SK-N-SH (cell line): ENCODE data around the gene GTF2A1L. TPM values are rescaled to one million over a fixed set of nuclear protein-coding genes. Genes with fewer than 3 reads are reported as not detected.
"Not testable (repeated sequence)": the region's sequence is repeated elsewhere in the genome, so short reads cannot be mapped to it uniquely, and the experiment has no call there.

Experiments
- CTCF ChIA-PET: fragments of 300-600, 350-600 bp; formaldehyde crosslinking; extraction: SDS; loops from one replicate; lab custom pipeline; 2021; lab: Yijun Ruan, JAX
- POLR2A ChIA-PET: fragments of 350-600 bp; sonication (Branson Sonifier 250); formaldehyde crosslinking; extraction: SDS; loops from one replicate; lab custom pipeline; 2020; ENCODE audit warnings: antibody characterized with exemption, inconsistent platforms; lab: Yijun Ruan, JAX
- DNase-seq: peaks from one replicate; pipeline ENCODE4 v3.0.0; 2012
- H2AFZ ChIP-seq: fragments of 200-600 bp; sonication (generic); 2 replicates; pipeline ENCODE4 v1.8.1; 2016; ENCODE audit warnings: antibody characterized with exemption, mild to moderate bottlenecking, low read depth
- H3F3A ChIP-seq: fragments of 200-600 bp; sonication (generic); replicated peaks from 2 replicates; pipeline ENCODE3; 2016; ENCODE audit warnings: antibody characterized with exemption, mild to moderate bottlenecking; ENCODE audit not compliant: insufficient read depth
- H3K27ac ChIP-seq, 2 experiments: fragments of 200-500 bp in 1 of 2; fragments of 200-600 bp in 1 of 2; sonication (Bioruptor generic) in 1 of 2; sonication (generic), shearing (Covaris generic) in 1 of 2; 2 replicates each; pipeline versions ENCODE4 v1.5.1 to v1.6.1; 2014 to 2016; ENCODE audit warnings: low read depth in 2 of 2, inconsistent platforms in 1 of 2, low read length in 1 of 2, mild to moderate bottlenecking in 1 of 2, mixed read lengths in 1 of 2
- H3K27me3 ChIP-seq: fragments of 200-600 bp; sonication (generic), shearing (Covaris generic); 2 replicates; pipeline ENCODE4 v1.6.1; 2016; ENCODE audit warnings: mixed run types; ENCODE audit not compliant: insufficient read depth
- H3K36me3 ChIP-seq, 2 experiments: fragments of 200-500 bp in 1 of 2; fragments of 200-600 bp in 1 of 2; sonication (Bioruptor generic) in 1 of 2; sonication (generic) in 1 of 2; replicated peaks in 1 of 2; 2 replicates each; pipeline versions ENCODE3 to v1.5.1; 2014 to 2016; ENCODE audit warnings: low read length in 1 of 2, mild to moderate bottlenecking in 1 of 2; ENCODE audit not compliant: insufficient read depth in 2 of 2, control insufficient read depth in 1 of 2
- H3K4me1 ChIP-seq, 2 experiments: fragments of 200-500 bp in 1 of 2; fragments of 200-600 bp in 1 of 2; sonication (Bioruptor generic) in 1 of 2; sonication (generic), shearing (Covaris generic) in 1 of 2; 2 replicates each; pipeline versions ENCODE4 v1.5.1 to v1.6.1; 2014 to 2016; ENCODE audit warnings: low read depth in 1 of 2, low read length in 1 of 2, mixed run types in 1 of 2; ENCODE audit not compliant: insufficient read depth in 2 of 2, control insufficient read depth in 1 of 2
- H3K4me2 ChIP-seq: fragments of 200-600 bp; sonication (generic), shearing (Covaris generic); 2 replicates; pipeline ENCODE4 v1.6.1; 2017; ENCODE audit warnings: mixed run types
- H3K4me3 ChIP-seq, 2 experiments: fragments of 200-500 bp in 1 of 2; fragments of 200-600 bp in 1 of 2; sonication (Bioruptor generic) in 1 of 2; sonication (generic), shearing (Covaris generic) in 1 of 2; 2 replicates each; pipeline versions ENCODE4 v1.5.1 to v1.8.1; 2014 to 2016; ENCODE audit warnings: low read depth in 2 of 2, inconsistent platforms in 1 of 2, low read length in 1 of 2, mild to moderate bottlenecking in 1 of 2, mixed read lengths in 1 of 2, moderate library complexity in 1 of 2
- H3K79me2 ChIP-seq: fragments of 200-600 bp; sonication (generic); 2 replicates; pipeline ENCODE4 v1.8.1; 2017; ENCODE audit warnings: mild to moderate bottlenecking; ENCODE audit not compliant: insufficient read depth
- H3K9ac ChIP-seq: fragments of 200-600 bp; sonication (generic); 2 replicates; pipeline ENCODE4 v1.6.1; 2017; ENCODE audit warnings: mixed run types
- H3K9me2 ChIP-seq: fragments of 200-600 bp; sonication (generic); 2 replicates; pipeline ENCODE4 v1.6.1; 2017; ENCODE audit warnings: mixed run types
- H3K9me3 ChIP-seq: fragments of 200-600 bp; sonication (generic); 2 replicates; pipeline ENCODE4 v1.6.1; 2017; ENCODE audit warnings: mixed run types, mild to moderate bottlenecking, moderate library complexity
- H4K20me1 ChIP-seq: fragments of 200-600 bp; sonication (generic); 2 replicates; pipeline ENCODE4 v1.6.1; 2017; ENCODE audit warnings: mild to moderate bottlenecking, mixed run types; ENCODE audit not compliant: insufficient read depth
- CTCF ChIP-seq: fragments of 200-600 bp; sonication (generic); IDR thresholded peaks from 2 replicates; pipeline ENCODE4 v1.6.1; 2017; ENCODE audit warnings: antibody characterized with exemption, mild to moderate bottlenecking, moderate library complexity
- FOXM1 ChIP-seq: IDR thresholded peaks from 2 replicates; pipeline ENCODE4 v1.4.0; 2012; ENCODE audit warnings: low read depth, mild to moderate bottlenecking
- GABPA ChIP-seq: IDR thresholded peaks from 2 replicates; pipeline ENCODE4 v1.4.0; 2012; ENCODE audit warnings: low read depth, mild to moderate bottlenecking
- GATA2 ChIP-seq: sonication (generic); formaldehyde crosslinking; IDR thresholded peaks from 2 replicates; pipeline ENCODE4 v1.5.0; 2020; ENCODE audit warnings: mild to moderate bottlenecking, missing genetic modification reagents
- IRF3 ChIP-seq: fragments of 150-350 bp; IDR thresholded peaks from 2 replicates; pipeline ENCODE4 v1.6.1; 2016; ENCODE audit warnings: mild to moderate bottlenecking, low read depth, low read length
- JUND ChIP-seq: IDR thresholded peaks from 2 replicates; pipeline ENCODE4 v1.4.0; 2012
- NFIC ChIP-seq: IDR thresholded peaks from 2 replicates; pipeline ENCODE4 v1.4.0; 2012; ENCODE audit warnings: borderline replicate concordance
- PBX3 ChIP-seq: IDR thresholded peaks from 2 replicates; pipeline ENCODE4; 2012
- RAD21 ChIP-seq: IDR thresholded peaks from 2 replicates; pipeline ENCODE4 v1.6.1; 2012; ENCODE audit warnings: mild to moderate bottlenecking, low read length
- RCOR1 ChIP-seq: fragments of 150-350 bp; IDR thresholded peaks from 2 replicates; pipeline ENCODE4 v1.6.1; 2017; ENCODE audit warnings: antibody characterized with exemption, low read length
- REST ChIP-seq: IDR thresholded peaks from 2 replicates; pipeline ENCODE4 v1.6.1; 2012; ENCODE audit warnings: mild to moderate bottlenecking, low read depth, low read length, moderate library complexity
- RFX5 ChIP-seq: IDR thresholded peaks from 2 replicates; pipeline ENCODE4 v1.6.1; 2012; ENCODE audit warnings: mild to moderate bottlenecking, improper control_type of control experiment, low read length
- SIN3A ChIP-seq: IDR thresholded peaks from 2 replicates; pipeline ENCODE4 v1.6.1; 2012; ENCODE audit warnings: low read depth, mild to moderate bottlenecking, low read length, moderate library complexity, borderline replicate concordance
- SMC3 ChIP-seq: IDR thresholded peaks from 2 replicates; pipeline ENCODE4 v1.6.1; 2012; ENCODE audit warnings: low read depth, low read length, improper control_type of control experiment
- TCF12 ChIP-seq: IDR thresholded peaks from 2 replicates; pipeline ENCODE4 v1.4.0; 2012
- TEAD4 ChIP-seq: IDR thresholded peaks from 2 replicates; pipeline ENCODE4 v1.4.0; 2012; ENCODE audit warnings: mild to moderate bottlenecking, borderline replicate concordance; ENCODE audit not compliant: insufficient read depth
- ZBTB33 ChIP-seq: IDR thresholded peaks from 2 replicates; pipeline ENCODE4 v1.4.0; 2012; ENCODE audit warnings: low read depth, borderline replicate concordance
- WGBS: methylation state at CpG from one replicate; pipeline ENCODE4 v1.1.6; 2017; ENCODE audit warnings: low lambda C conversion rate; 5-methylcytosine and 5-hydroxymethylcytosine counted together
- polyA plus RNA-seq, 3 experiments: library from polyadenylated mRNA; depleted of rRNA; stranded (reverse); fragments of >200 nt; gene quantifications; 2 replicates each; pipeline ENCODE4 v1.2.3, GENCODE V29; 2012

Gene GTF2A1L
- polyA plus RNA-seq, 1 of the 3 experiments (the other 2 are of a cell fraction), result 0.36 TPM

GRCh38 chr2:48592067-48592466 lies 25.6 kb upstream of the GTF2A1L start:
- Histone ChIP-seq H3K9me2 (no peaks in the 10 kb centered on the region), H3K36me3 (no peaks in the 10 kb centered on the region), H3K27me3 (no peaks in the 10 kb centered on the region), H3K27ac (no peak overlapping the region), H3K9me3 (no peaks in the 10 kb centered on the region), H3K4me2 (no peak overlapping the region), H3K79me2 (no peaks in the 10 kb centered on the region), H2AFZ (no peak overlapping the region), H3K9ac (no peak overlapping the region), H3F3A (no peaks in the 10 kb centered on the region), H3K4me3 (no peak overlapping the region), H4K20me1 (no peaks in the 10 kb centered on the region), H3K4me1 (no peaks in the 10 kb centered on the region)
- 98% methylated on average over 2 of the region's 2 CpGs for WGBS
- ChIA-PET CTCF (interaction anchor here (1.1 to 1.5 kb wide), 2 partner anchors 121 to 742 kb away, joined by 3 read pairs; no protein-coding TSS in a partner anchor), POLR2A (no interaction called here)
- no peak for DNase-seq
- TF ChIP-seq SIN3A (no peak), ZBTB33 (no peak), SMC3 (no peak), TEAD4 (no peak), TCF12 (no peak), JUND (no peak), FOXM1 (no peak), RAD21 (no peak), GATA2 (CRISPR knock-in tag) (no peak), GABPA (no peak), RFX5 (no peak), CTCF (no peak), REST (no peak), RCOR1 (no peak), NFIC (no peak), PBX3 (no peak), IRF3 (no peak)

- H4K20me1 ChIP-seq, H3K9me3 ChIP-seq, H3K36me3 ChIP-seq, DNase-seq, POLR2A ChIA-PET, H3K4me1 ChIP-seq, H3K9me2 ChIP-seq, H3K79me2 ChIP-seq, H3K4me2 ChIP-seq, CTCF ChIA-PET, H3F3A ChIP-seq, H3K9ac ChIP-seq, H3K27ac ChIP-seq, H2AFZ ChIP-seq, H3K27me3 ChIP-seq, H3K4me3 ChIP-seq: not testable (repeated sequence)
- 88% methylated on average over 7 of the region's 7 CpGs for WGBS
Measured at GRCh38 chr2:48596751-48597150, 20.9 kb upstream of the GTF2A1L start.
